Calu3 (cell line): ENCODE results near the gene CTNNA2. TPM values are rescaled to one million over a fixed set of nuclear protein-coding genes. Genes with fewer than 3 reads are reported as not detected.

Experiments
- BruUV-seq: library from RNA; stranded (reverse); fragments of 400-500 nt; replicated peaks from 2 replicates; lab custom pipeline; 2021; lab: Mats Ljungman, UMichigan
- CTCF ChIA-PET: fragments of 300-600 bp; sonication (Branson Sonifier 250); formaldehyde crosslinking; loops from one replicate; lab custom pipeline; 2022; ENCODE audit warnings: antibody characterized with exemption; lab: Charles Lee
- DNase-seq: peaks from one replicate; pipeline ENCODE4 v3.0.0; 2022
- H3K27ac Mint-ChIP-seq: one replicate; pipeline ENCODE4 v1.8.0; 2022; ENCODE audit warnings: mixed read lengths; ENCODE audit not compliant: unreplicated experiment
- H3K27me3 Mint-ChIP-seq: one replicate; pipeline ENCODE4 v1.8.0; 2022; ENCODE audit warnings: mixed read lengths; ENCODE audit not compliant: unreplicated experiment
- H3K36me3 Mint-ChIP-seq: one replicate; pipeline ENCODE4 v1.8.0; 2022; ENCODE audit warnings: mild to moderate bottlenecking, moderate library complexity, mixed read lengths; ENCODE audit not compliant: insufficient read depth, unreplicated experiment
- H3K4me1 Mint-ChIP-seq: one replicate; pipeline ENCODE4 v1.8.0; 2022; ENCODE audit warnings: mild to moderate bottlenecking, low read depth, mixed read lengths; ENCODE audit not compliant: unreplicated experiment
- H3K4me3 Mint-ChIP-seq: one replicate; pipeline ENCODE4 v1.8.0; 2022; ENCODE audit warnings: mild to moderate bottlenecking, low read depth, moderate library complexity, mixed read lengths; ENCODE audit not compliant: unreplicated experiment
- H3K9me3 Mint-ChIP-seq: one replicate; pipeline ENCODE4 v1.8.0; 2022; ENCODE audit warnings: low read depth, mixed read lengths; ENCODE audit not compliant: unreplicated experiment
- CTCF ChIP-seq: fragments of 200-600 bp; IDR thresholded peaks from one replicate; pipeline ENCODE4 v1.8.0; 2022; ENCODE audit warnings: antibody characterized with exemption; ENCODE audit not compliant: unreplicated experiment
- intact Hi-C: fragments of 100-400 bp; cut with micrococcal nuclease; formaldehyde crosslinking; loops from one replicate; pipeline ENCODE4 v1.10.0; 2022; ENCODE audit not compliant: unreplicated experiment
- total RNA-seq: library from RNA; stranded (reverse); gene quantifications from 2 replicates; pipeline ENCODE4 v1.2.3, GENCODE V29; 2022

The CTNNA2 gene
- total RNA-seq, 1 experiment from 2014 or later = not detected

GRCh38 chr2:80454628-80455027, 941.8 kb downstream of the CTNNA2 start:
- no peak overlapping the region for H3K4me3 Mint-ChIP-seq
- H3K27ac Mint-ChIP-seq = no peak overlapping the region
- no peaks in the 10 kb centered on the region for H3K4me1 Mint-ChIP-seq
- intact Hi-C loops = no loop called here
- peaks cover 16% of the 10 kb centered on the region for H3K9me3 Mint-ChIP-seq
- CTCF ChIA-PET = no interaction called here
- H3K36me3 Mint-ChIP-seq = no peaks in the 10 kb centered on the region
- no peaks in the 10 kb centered on the region for H3K27me3 Mint-ChIP-seq
- no TSS peak for BruUV-seq
- DNase-seq = no peak
- TF ChIP-seq CTCF = no peak

- CTCF ChIA-PET = no interaction called here
- DNase-seq = no peak
- Mint-ChIP-seq H3K4me3 (no peak overlapping the region), H3K36me3 (no peaks in the 10 kb centered on the region), H3K4me1 (no peaks in the 10 kb centered on the region), H3K27ac (no peak overlapping the region), H3K9me3 (peaks cover 13% of the 10 kb centered on the region), H3K27me3 (no peaks in the 10 kb centered on the region)
- intact Hi-C loops = no loop called here
- no TSS peak for BruUV-seq
- no peak for TF ChIP-seq CTCF
These were observed 946.2 kb downstream of the CTNNA2 start for GRCh38 chr2:80459028-80459427.

GRCh38 chr2:80461505-80462197, 948.8 kb downstream of the CTNNA2 start:
- DNase-seq = no peak
- H3K36me3 Mint-ChIP-seq = no peaks in the 10 kb centered on the region

GRCh38 chr2:80462654-80463053, 949.8 kb downstream of the CTNNA2 start:
- no peaks in the 10 kb centered on the region for H3K36me3 Mint-ChIP-seq
- TF ChIP-seq CTCF = no peak
- no peak overlapping the region for H3K27ac Mint-ChIP-seq
- H3K9me3 Mint-ChIP-seq = peaks cover 6% of the 10 kb centered on the region
- DNase-seq = no peak
- no peaks in the 10 kb centered on the region for H3K4me1 Mint-ChIP-seq
- CTCF ChIA-PET = no interaction called here
- no peak overlapping the region for H3K4me3 Mint-ChIP-seq
- intact Hi-C loops = no loop called here
- no TSS peak for BruUV-seq
- H3K27me3 Mint-ChIP-seq = no peaks in the 10 kb centered on the region

More at GRCh38 chr2:80461505-80462197, 948.8 kb downstream of the CTNNA2 start:
- no peaks in the 10 kb centered on the region for H3K4me1 Mint-ChIP-seq
- CTCF ChIA-PET = no interaction called here
- H3K27ac Mint-ChIP-seq = no peak overlapping the region
- no peaks in the 10 kb centered on the region for H3K27me3 Mint-ChIP-seq
- H3K9me3 Mint-ChIP-seq = peaks cover 7% of the 10 kb centered on the region
- intact Hi-C loops = no loop called here
- TF ChIP-seq CTCF = no peak
- no TSS peak for BruUV-seq
- H3K4me3 Mint-ChIP-seq = no peak overlapping the region
